Measurements from ENCODE around the gene HAPSTR1. TPM values are rescaled to one million over a fixed set of nuclear protein-coding genes. Genes with fewer than 3 reads are reported as not detected.
"Not testable (repeated sequence)": the region's sequence is repeated elsewhere in the genome, so short reads cannot be mapped to it uniquely, and the experiment has no call there.

Gene HAPSTR1
- polyA plus RNA-seq, 3 donors, result 7.2 to 58.9 (median 11.1) TPM

DNA sequence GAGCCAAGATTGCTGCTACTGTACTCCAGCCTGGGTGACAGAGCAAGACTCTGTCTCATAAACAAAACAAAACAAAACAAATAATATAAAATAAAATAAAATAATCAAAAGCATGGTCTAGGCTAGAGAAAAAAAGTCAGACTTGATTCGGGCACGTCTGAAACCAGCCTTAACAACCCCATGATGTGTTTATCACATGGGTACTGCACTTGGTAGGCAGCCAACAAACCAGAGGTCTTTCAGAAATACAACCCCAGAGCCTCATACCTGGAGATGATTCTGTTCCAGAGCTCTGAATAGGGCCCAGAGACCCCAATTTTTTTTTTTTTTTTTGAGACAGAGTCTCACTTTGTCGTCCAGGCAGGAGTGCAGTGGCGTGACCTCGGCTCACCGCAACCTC lies 9.6 kb upstream of the HAPSTR1 start:
- peaks cover 40 to 41% of the 10 kb centered on the region in 2 donors for H3K4me1 ChIP-seq (ENCODE audit: control insufficient read depth in 1 of 2, insufficient read depth in 2 of 2, low read length in 2 of 2)
- Mint-ChIP-seq H3K36me3 (peaks cover 3 to 6% of the 10 kb centered on the region in 2 donors), H3K27ac (peak overlapping the region in 5 of 7 donors; percentile 77 to 93 (median 88)), H3K27me3 (ENCODE audit: low read depth in 3 of 3) (peaks cover 0 to 5% (median 3%) of the 10 kb centered on the region in 3 donors), H3K9me3 (peaks cover 0 to 6% (median 4%) of the 10 kb centered on the region in 7 donors), H3K4me3 (no peak overlapping the region), H3K4me1 (peaks cover 31% of the 10 kb centered on the region)
- TF ChIP-seq, protein P1, sequence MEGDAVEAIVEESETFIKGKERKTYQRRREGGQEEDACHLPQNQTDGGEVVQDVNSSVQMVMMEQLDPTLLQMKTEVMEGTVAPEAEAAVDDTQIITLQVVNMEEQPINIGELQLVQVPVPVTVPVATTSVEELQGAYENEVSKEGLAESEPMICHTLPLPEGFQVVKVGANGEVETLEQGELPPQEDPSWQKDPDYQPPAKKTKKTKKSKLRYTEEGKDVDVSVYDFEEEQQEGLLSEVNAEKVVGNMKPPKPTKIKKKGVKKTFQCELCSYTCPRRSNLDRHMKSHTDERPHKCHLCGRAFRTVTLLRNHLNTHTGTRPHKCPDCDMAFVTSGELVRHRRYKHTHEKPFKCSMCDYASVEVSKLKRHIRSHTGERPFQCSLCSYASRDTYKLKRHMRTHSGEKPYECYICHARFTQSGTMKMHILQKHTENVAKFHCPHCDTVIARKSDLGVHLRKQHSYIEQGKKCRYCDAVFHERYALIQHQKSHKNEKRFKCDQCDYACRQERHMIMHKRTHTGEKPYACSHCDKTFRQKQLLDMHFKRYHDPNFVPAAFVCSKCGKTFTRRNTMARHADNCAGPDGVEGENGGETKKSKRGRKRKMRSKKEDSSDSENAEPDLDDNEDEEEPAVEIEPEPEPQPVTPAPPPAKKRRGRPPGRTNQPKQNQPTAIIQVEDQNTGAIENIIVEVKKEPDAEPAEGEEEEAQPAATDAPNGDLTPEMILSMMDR (IDR thresholded peaks at IDR 0.05), result no peak
- H3K9me3 ChIP-seq (replicated peaks in 1 of 2; ENCODE audit: control insufficient read depth in 1 of 2, insufficient read depth in 1 of 2, low read length in 2 of 2), result no peaks in the 10 kb centered on the region
- H3K4me2 ChIP-seq (replicated peaks; ENCODE audit: extremely low read depth, low read length, poor library complexity, severe bottlenecking), result no peak overlapping the region
- no peak overlapping the region for H3K9ac ChIP-seq (ENCODE audit: insufficient read depth, low read length, poor library complexity, severe bottlenecking)
- no peak for DNase-seq
- H3K79me2 ChIP-seq (ENCODE audit: insufficient read depth, low read length), result peaks cover 4% of the 10 kb centered on the region
- H3K36me3 ChIP-seq (replicated peaks in 1 of 2; ENCODE audit: control insufficient read depth in 1 of 2, insufficient read depth in 2 of 2, low read length in 2 of 2), result no peaks in the 10 kb centered on the region
- no peak overlapping the region for H2AFZ ChIP-seq (ENCODE audit: insufficient read depth, low read depth, low read length, poor library complexity, severe bottlenecking)
- peak overlapping the region in 1 of 2 donors; percentile 43 for H3K27ac ChIP-seq (ENCODE audit: low read depth in 1 of 2, low read length in 2 of 2)
- 95% methylated on average over 4 of the region's 6 CpGs for WGBS (ENCODE audit: insufficient coverage)
- no peaks in the 10 kb centered on the region for H4K20me1 ChIP-seq (ENCODE audit: insufficient read depth, low read length)
- H3K4me3 ChIP-seq (replicated peaks in 1 of 3; ENCODE audit: low read depth in 2 of 3, low read length in 3 of 3), result no peak overlapping the region
- H3K27me3 ChIP-seq (ENCODE audit: control insufficient read depth in 2 of 2, insufficient read depth in 2 of 2, low read length in 2 of 2), result no peaks in the 10 kb centered on the region
- intact Hi-C loops (cut with micrococcal nuclease), result no loop called here

DNA sequence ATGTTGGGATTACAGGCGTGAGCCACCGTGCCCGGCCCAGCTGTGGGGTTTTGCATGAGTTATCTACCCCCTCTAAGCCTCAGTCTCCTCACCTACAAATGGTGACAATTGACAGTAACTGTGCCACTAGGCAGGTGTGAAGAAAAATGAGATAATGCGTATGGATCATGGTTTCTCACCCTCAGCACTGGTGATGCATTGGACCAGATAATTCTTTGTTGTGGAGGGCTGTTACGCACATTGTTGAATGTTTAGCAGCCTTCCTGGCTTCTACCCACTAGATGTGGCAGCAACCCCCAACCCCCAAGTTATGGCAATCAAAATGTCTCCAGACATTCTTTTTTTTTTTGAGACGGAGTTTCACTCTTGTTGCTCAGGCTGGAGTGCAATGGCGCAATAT lies 9.0 kb upstream of the HAPSTR1 start:
- Mint-ChIP-seq H3K4me1 (peaks cover 26% of the 10 kb centered on the region), H3K36me3 (peaks cover 3 to 6% of the 10 kb centered on the region in 2 donors), H3K4me3 (no peak overlapping the region), H3K9me3 (peaks cover 0 to 6% (median 3%) of the 10 kb centered on the region in 7 donors), H3K27me3 (ENCODE audit: low read depth in 3 of 3) (peaks cover 0 to 5% (median 4%) of the 10 kb centered on the region in 3 donors), H3K27ac (peak overlapping the region in 1 of 7 donors; percentile 20)
- DNase-seq, result no peak
- intact Hi-C loops (cut with micrococcal nuclease), result no loop called here
- Histone ChIP-seq H3K4me3 (replicated peaks in 1 of 3; ENCODE audit: low read depth in 2 of 3, low read length in 3 of 3) (no peak overlapping the region), H3K27me3 (ENCODE audit: control insufficient read depth in 2 of 2, insufficient read depth in 2 of 2, low read length in 2 of 2) (no peaks in the 10 kb centered on the region), H3K9me3 (replicated peaks in 1 of 2; ENCODE audit: control insufficient read depth in 1 of 2, insufficient read depth in 1 of 2, low read length in 2 of 2) (no peaks in the 10 kb centered on the region), H3K79me2 (ENCODE audit: insufficient read depth, low read length) (peaks cover 4% of the 10 kb centered on the region), H3K36me3 (replicated peaks in 1 of 2; ENCODE audit: control insufficient read depth in 1 of 2, insufficient read depth in 2 of 2, low read length in 2 of 2) (no peaks in the 10 kb centered on the region), H3K4me2 (replicated peaks; ENCODE audit: extremely low read depth, low read length, poor library complexity, severe bottlenecking) (no peak overlapping the region), H2AFZ (ENCODE audit: insufficient read depth, low read depth, low read length, poor library complexity, severe bottlenecking) (no peak overlapping the region), H3K27ac (ENCODE audit: low read depth in 1 of 2, low read length in 2 of 2) (no peak overlapping the region), H3K9ac (ENCODE audit: insufficient read depth, low read length, poor library complexity, severe bottlenecking) (no peak overlapping the region), H3K4me1 (ENCODE audit: control insufficient read depth in 1 of 2, insufficient read depth in 2 of 2, low read length in 2 of 2) (peaks cover 35% of the 10 kb centered on the region in 2 donors), H4K20me1 (ENCODE audit: insufficient read depth, low read length) (no peaks in the 10 kb centered on the region)
- WGBS (ENCODE audit: insufficient coverage), result 14% methylated on average over 1 of the region's 7 CpGs
- TF ChIP-seq, protein P1 (IDR thresholded peaks at IDR 0.05), result no peak

GRCh38 chr16:9087733-9088132 lies 3.7 kb upstream of the HAPSTR1 start:
- no CpG with 5 or more reads among the region's 7 CpGs for WGBS (ENCODE audit: insufficient coverage)
- H3K27ac Mint-ChIP-seq, H3K4me1 Mint-ChIP-seq: not testable (repeated sequence)

More at GRCh38 chr16:9087733-9088132, 3.7 kb upstream of the HAPSTR1 start:
- intact Hi-C loops (cut with micrococcal nuclease); H3K36me3 ChIP-seq (replicated peaks in 1 of 2; ENCODE audit: control insufficient read depth in 1 of 2, insufficient read depth in 2 of 2, low read length in 2 of 2); H2AFZ ChIP-seq (ENCODE audit: insufficient read depth, low read depth, low read length, poor library complexity, severe bottlenecking); H3K4me3 Mint-ChIP-seq; H3K9ac ChIP-seq (ENCODE audit: insufficient read depth, low read length, poor library complexity, severe bottlenecking); H3K27me3 Mint-ChIP-seq (ENCODE audit: low read depth in 3 of 3); H3K27me3 ChIP-seq (ENCODE audit: control insufficient read depth in 2 of 2, insufficient read depth in 2 of 2, low read length in 2 of 2); H3K27ac ChIP-seq (ENCODE audit: low read depth in 1 of 2, low read length in 2 of 2); H3K36me3 Mint-ChIP-seq; H3K9me3 Mint-ChIP-seq; H3K4me3 ChIP-seq (replicated peaks in 1 of 3; ENCODE audit: low read depth in 2 of 3, low read length in 3 of 3); DNase-seq; H3K4me2 ChIP-seq (replicated peaks; ENCODE audit: extremely low read depth, low read length, poor library complexity, severe bottlenecking); H4K20me1 ChIP-seq (ENCODE audit: insufficient read depth, low read length); H3K9me3 ChIP-seq (replicated peaks in 1 of 2; ENCODE audit: control insufficient read depth in 1 of 2, insufficient read depth in 1 of 2, low read length in 2 of 2): not testable (repeated sequence)
- peaks cover 19% of the 10 kb centered on the region for H3K79me2 ChIP-seq (ENCODE audit: insufficient read depth, low read length)
- H3K4me1 ChIP-seq (ENCODE audit: control insufficient read depth in 1 of 2, insufficient read depth in 2 of 2, low read length in 2 of 2), result peaks cover 10 to 12% of the 10 kb centered on the region in 2 donors

Measured in CD14-positive monocyte (primary cell).